Stimulated activated CD4-positive, alpha-beta T cell treated with anti-CD3 and anti-CD28 coated beads, Interleukin-12 subunit alpha, Interleukin-12 subunit beta, amount 100 ng/mL, for 4 hours (primary cell): ENCODE results near the gene MED13L.

Source experiments
- DNase-seq: peaks from one replicate; pipeline ENCODE4 v3.0.0-alpha.2; 2020

MED13L gene

GRCh38 chr12:116123451-116124258 lies 153.8 kb downstream of the MED13L start:
- DNase-seq = peak; percentile 22

- DNase-seq = no peak
Observed at GRCh38 chr12:116122628-116123027, 154.9 kb downstream of the MED13L start.

GRCh38 chr12:116121453-116121871 lies 156.0 kb downstream of the MED13L start:
- no peak for DNase-seq

GRCh38 chr12:116116650-116117424 lies 160.7 kb downstream of the MED13L start:
- no peak for DNase-seq

GRCh38 chr12:116113398-116114130 lies 163.9 kb downstream of the MED13L start:
- DNase-seq = no peak

- no peak for DNase-seq
Observed at GRCh38 chr12:116106870-116107269, 170.6 kb downstream of the MED13L start.

GRCh38 chr12:116104167-116104767 lies 173.2 kb downstream of the MED13L start:
- no peak for DNase-seq

- no peak for DNase-seq
Observed at GRCh38 chr12:116101991-116102390, 175.5 kb downstream of the MED13L start.

- no peak for DNase-seq
Observed at GRCh38 chr12:116099652-116100432, 177.7 kb downstream of the MED13L start.

- DNase-seq = no peak
Observed at GRCh38 chr12:116096874-116097273, 180.6 kb downstream of the MED13L start.

GRCh38 chr12:116094475-116094874 lies 183.0 kb downstream of the MED13L start:
- DNase-seq = no peak

- DNase-seq = no peak
Observed at GRCh38 chr12:116093915-116094314, 183.6 kb downstream of the MED13L start.

- DNase-seq = no peak
Observed at GRCh38 chr12:116092776-116093175, 184.7 kb downstream of the MED13L start.

GRCh38 chr12:116092162-116092561 lies 185.3 kb downstream of the MED13L start:
- DNase-seq = no peak

- no peak for DNase-seq
Observed at GRCh38 chr12:116091579-116091978, 185.9 kb downstream of the MED13L start.

- DNase-seq = no peak
Observed at GRCh38 chr12:116090516-116090915, 187.0 kb downstream of the MED13L start.

- DNase-seq = no peak
Observed at GRCh38 chr12:116089080-116089479, 188.4 kb downstream of the MED13L start.

GRCh38 chr12:116087962-116088361 lies 189.5 kb downstream of the MED13L start:
- no peak for DNase-seq

GRCh38 chr12:116087399-116087798 lies 190.1 kb downstream of the MED13L start:
- no peak for DNase-seq

- no peak for DNase-seq
Observed at GRCh38 chr12:116080415-116080814, 197.1 kb downstream of the MED13L start.

GRCh38 chr12:116078396-116078795 lies 199.1 kb downstream of the MED13L start:
- DNase-seq = no peak

GRCh38 chr12:116077431-116077830 lies 200.1 kb downstream of the MED13L start:
- DNase-seq = no peak
